Gastroesophageal sphincter (tissue), 3 donors: ENCODE results near the gene ZSCAN12.

Source experiments
- CTCF ChIP-seq, 4 experiments: fragments of 200-600 bp in 2 of 4; fragments of 450-650 bp in 2 of 4; sonication (generic) in 1 of 4; IDR thresholded peaks; one replicate each; pipeline ENCODE4 v1.5.1; 2017 to 2019; ENCODE audit warnings: antibody characterized with exemption in 4 of 4, mild to moderate bottlenecking in 2 of 4, moderate library complexity in 2 of 4
- POLR2A ChIP-seq, 2 donors: fragments of 450-650 bp; IDR thresholded peaks; one replicate each; pipeline ENCODE4 v1.6.1; 2017; ENCODE audit warnings: antibody characterized with exemption in 2 of 2, mild to moderate bottlenecking in 2 of 2, moderate library complexity in 1 of 2
- POLR2AphosphoS5 ChIP-seq: sonication (generic); formaldehyde crosslinking; IDR thresholded peaks from one replicate; pipeline ENCODE4 v1.6.1; 2017; ENCODE audit warnings: antibody characterized with exemption

- TF ChIP-seq CTCF (IDR thresholded peaks at IDR 0.05) (no peak), POLR2A (IDR thresholded peaks at IDR 0.05) (no peak), POLR2AphosphoS5 (no peak)
Measured at GRCh38 chr6:28371706-28372451, 27.7 kb downstream of the ZSCAN12 start.
